PC-3 (cell line): Measurements from ENCODE around the gene MAP3K20. TPM values are rescaled to one million over a fixed set of nuclear protein-coding genes. Genes with fewer than 3 reads are reported as not detected.
"Not testable (repeated sequence)": the region's sequence is repeated elsewhere in the genome, so short reads cannot be mapped to it uniquely, and the experiment has no call there.

ENCODE experiments used
- ATAC-seq: fragments of 200-7000 bp; cut with Tn5 transposase; 2 replicates; pipeline ENCODE4 v1.9.1; 2020; ENCODE audit warnings: mild to moderate bottlenecking, moderate library complexity
- BruUV-seq: library from RNA; stranded (reverse); fragments of 400-500 nt; replicated peaks from 2 replicates; lab custom pipeline; 2021; lab: Mats Ljungman, UMichigan
- CTCF ChIA-PET: fragments of 300-600 bp; sonication (Branson Sonifier 250); formaldehyde crosslinking; loops from one replicate; lab custom pipeline; 2022; ENCODE audit warnings: antibody characterized with exemption; lab: Charles Lee
- POLR2A ChIA-PET: fragments of 300-600 bp; sonication (Branson Sonifier 250); formaldehyde crosslinking; loops from one replicate; lab custom pipeline; 2022; ENCODE audit warnings: antibody characterized with exemption; ENCODE audit not compliant: unreplicated experiment; lab: Charles Lee
- DNase-seq: peaks from one replicate; pipeline ENCODE4 v3.0.0-alpha.2; 2015
- H2AFZ ChIP-seq: fragments of 300-600 bp; sonication (generic); 2 replicates; pipeline ENCODE4 v1.6.0; 2016; ENCODE audit warnings: antibody characterized with exemption, low read length
- H3F3A ChIP-seq: fragments of 300-600 bp; sonication (generic); one replicate; pipeline ENCODE4 v1.6.0; 2017; ENCODE audit warnings: antibody characterized with exemption, low read length, control low read depth, mild to moderate bottlenecking; ENCODE audit not compliant: unreplicated experiment
- H3K27ac ChIP-seq: fragments of 300-600 bp; sonication (generic); 2 replicates; pipeline ENCODE4 v1.5.1; 2016; ENCODE audit warnings: mild to moderate bottlenecking, low read length
- H3K27me3 ChIP-seq: fragments of 300-600 bp; sonication (generic); 2 replicates; pipeline ENCODE4 v1.6.1; 2016; ENCODE audit warnings: low read length, mixed read lengths
- H3K36me3 ChIP-seq: fragments of 300-600 bp; sonication (generic); 2 replicates; pipeline ENCODE4 v1.6.1; 2016; ENCODE audit warnings: low read depth, mixed run types, low read length, mixed read lengths
- H3K4me1 ChIP-seq: fragments of 300-600 bp; sonication (generic); 2 replicates; pipeline ENCODE4 v1.5.1; 2016; ENCODE audit warnings: low read length; ENCODE audit not compliant: insufficient read depth
- H3K4me2 ChIP-seq: fragments of 300-600 bp; sonication (generic); 2 replicates; pipeline ENCODE4 v1.6.0; 2016; ENCODE audit warnings: low read length
- H3K4me3 ChIP-seq: fragments of 300-600 bp; sonication (generic); 2 replicates; pipeline ENCODE4 v1.5.1; 2016; ENCODE audit warnings: mild to moderate bottlenecking, low read length, mixed read lengths
- H3K79me2 ChIP-seq: fragments of 300-600 bp; sonication (generic); 2 replicates; pipeline ENCODE4 v1.6.1; 2017; ENCODE audit warnings: low read length, mixed read lengths
- H3K9ac ChIP-seq: fragments of 300-600 bp; sonication (generic); 2 replicates; pipeline ENCODE4 v1.6.0; 2016; ENCODE audit warnings: mild to moderate bottlenecking, low read length
- H3K9me2 ChIP-seq: fragments of 300-600 bp; sonication (generic); replicated peaks from 2 replicates; pipeline ENCODE4 v1.6.1; 2016; ENCODE audit warnings: mixed run types, low read length, mixed read lengths
- H3K9me3 ChIP-seq: fragments of 300-600 bp; sonication (generic); 2 replicates; pipeline ENCODE4 v1.6.1; 2016; ENCODE audit warnings: low read length, mixed read lengths
- H4K20me1 ChIP-seq: fragments of 300-600 bp; sonication (generic); 2 replicates; pipeline ENCODE4 v1.6.1; 2016; ENCODE audit warnings: low read length, mixed read lengths
- EZH2 ChIP-seq: fragments of 300-600 bp; sonication (generic); IDR thresholded peaks from one replicate; pipeline ENCODE4 v1.6.1; 2017; ENCODE audit warnings: antibody characterized with exemption, mild to moderate bottlenecking, low read length; ENCODE audit not compliant: unreplicated experiment
- EZH2phosphoT487 ChIP-seq: fragments of 300-600 bp; sonication (generic); IDR thresholded peaks from 2 replicates; pipeline ENCODE4 v1.6.1; 2018; ENCODE audit warnings: mild to moderate bottlenecking, antibody characterized with exemption, low read length, borderline replicate concordance
- intact Hi-C: fragments of 100-400 bp; cut with micrococcal nuclease; formaldehyde crosslinking; loops from 2 replicates; pipeline ENCODE4 v1.9.0; 2023
- total RNA-seq: library from RNA; depleted of rRNA; stranded (reverse); fragments of >200 nt; gene quantifications from 2 replicates; pipeline ENCODE4 v1.2.3, GENCODE V29; 2014
- TF ChIP-seq, protein P1 (sequence below): fragments of 300-600 bp; sonication (generic); conservative IDR thresholded peaks from 2 replicates; pipeline ENCODE4 v1.5.1; 2017; ENCODE audit warnings: antibody characterized with exemption, low read depth, mild to moderate bottlenecking, low read length

MAP3K20 gene
- total RNA-seq, 1 experiment from 2014 or later: 29.8 TPM

- intact Hi-C loops: no loop called here
- H3K27me3 ChIP-seq: no peaks in the 10 kb centered on the region
- TF ChIP-seq EZH2 (no peak), EZH2phosphoT487 (no peak)
- TF ChIP-seq, protein P1, sequence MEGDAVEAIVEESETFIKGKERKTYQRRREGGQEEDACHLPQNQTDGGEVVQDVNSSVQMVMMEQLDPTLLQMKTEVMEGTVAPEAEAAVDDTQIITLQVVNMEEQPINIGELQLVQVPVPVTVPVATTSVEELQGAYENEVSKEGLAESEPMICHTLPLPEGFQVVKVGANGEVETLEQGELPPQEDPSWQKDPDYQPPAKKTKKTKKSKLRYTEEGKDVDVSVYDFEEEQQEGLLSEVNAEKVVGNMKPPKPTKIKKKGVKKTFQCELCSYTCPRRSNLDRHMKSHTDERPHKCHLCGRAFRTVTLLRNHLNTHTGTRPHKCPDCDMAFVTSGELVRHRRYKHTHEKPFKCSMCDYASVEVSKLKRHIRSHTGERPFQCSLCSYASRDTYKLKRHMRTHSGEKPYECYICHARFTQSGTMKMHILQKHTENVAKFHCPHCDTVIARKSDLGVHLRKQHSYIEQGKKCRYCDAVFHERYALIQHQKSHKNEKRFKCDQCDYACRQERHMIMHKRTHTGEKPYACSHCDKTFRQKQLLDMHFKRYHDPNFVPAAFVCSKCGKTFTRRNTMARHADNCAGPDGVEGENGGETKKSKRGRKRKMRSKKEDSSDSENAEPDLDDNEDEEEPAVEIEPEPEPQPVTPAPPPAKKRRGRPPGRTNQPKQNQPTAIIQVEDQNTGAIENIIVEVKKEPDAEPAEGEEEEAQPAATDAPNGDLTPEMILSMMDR: no peak
- no peak overlapping the region for H3K9ac ChIP-seq
- H3K4me2 ChIP-seq: no peak overlapping the region
- BruUV-seq: no TSS peak
- no peak overlapping the region for H3K4me3 ChIP-seq
- no peak for ATAC-seq
- H4K20me1 ChIP-seq: no peaks in the 10 kb centered on the region
- no peaks in the 10 kb centered on the region for H3K79me2 ChIP-seq
- no peak overlapping the region for H2AFZ ChIP-seq
- no peaks in the 10 kb centered on the region for H3F3A ChIP-seq
- DNase-seq: no peak
- no peaks in the 10 kb centered on the region for H3K4me1 ChIP-seq
- POLR2A ChIA-PET: no interaction called here
- peaks cover 7% of the 10 kb centered on the region; the same call in 1 of the 2 replicates for H3K9me3 ChIP-seq
- H3K27ac ChIP-seq: no peak overlapping the region
- no peaks in the 10 kb centered on the region for H3K9me2 ChIP-seq
- no peaks in the 10 kb centered on the region for H3K36me3 ChIP-seq
- CTCF ChIA-PET: no interaction called here
Observed at GRCh38 chr2:173298536-173299097, 223.0 kb downstream of the MAP3K20 start.

DNA sequence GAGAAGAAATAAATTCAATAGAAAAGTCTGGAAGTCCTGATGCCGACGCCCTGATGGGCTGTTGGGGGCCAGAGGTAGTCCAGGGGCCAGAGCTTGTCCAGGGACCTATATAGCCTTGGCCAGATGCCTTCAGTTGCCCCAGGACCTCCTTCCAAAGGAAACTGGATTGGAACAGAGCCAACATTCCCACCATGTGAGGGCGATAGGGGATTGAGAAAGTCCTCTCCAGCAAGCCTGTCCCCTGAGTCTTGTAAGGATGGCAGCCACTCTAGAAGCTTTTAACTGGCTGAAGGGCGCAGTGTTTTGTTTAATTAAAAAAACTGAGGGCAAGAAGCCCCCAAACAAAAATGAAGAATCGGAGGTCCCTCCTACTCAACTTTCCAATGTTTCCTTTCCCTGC is 224.1 kb downstream of the MAP3K20 start:
- no peaks in the 10 kb centered on the region for H3K4me1 ChIP-seq
- no peak overlapping the region for H3K4me2 ChIP-seq
- no peak for ATAC-seq
- no peaks in the 10 kb centered on the region for H3K27me3 ChIP-seq
- no TSS peak for BruUV-seq
- TF ChIP-seq, protein P1: no peak
- no peak for TF ChIP-seq EZH2phosphoT487
- CTCF ChIA-PET: no interaction called here
- no peaks in the 10 kb centered on the region for H3K36me3 ChIP-seq
- no peaks in the 10 kb centered on the region for H3K9me2 ChIP-seq
- no peaks in the 10 kb centered on the region for H3K79me2 ChIP-seq
- intact Hi-C loops: no loop called here
- H4K20me1 ChIP-seq: no peaks in the 10 kb centered on the region
- peaks cover 7% of the 10 kb centered on the region; the same call in 1 of the 2 replicates for H3K9me3 ChIP-seq
- H3K27ac ChIP-seq: no peak overlapping the region
- no peak for DNase-seq
- H3K9ac ChIP-seq: no peak overlapping the region
- POLR2A ChIA-PET: no interaction called here
- no peak overlapping the region for H3K4me3 ChIP-seq
- H3F3A ChIP-seq: no peaks in the 10 kb centered on the region
- no peak overlapping the region for H2AFZ ChIP-seq

- no peak overlapping the region for H3K27ac ChIP-seq
- no peak overlapping the region for H3K4me2 ChIP-seq
- DNase-seq (no peak), ATAC-seq (no peak)
- no peaks in the 10 kb centered on the region for H3F3A ChIP-seq
- H3K4me1 ChIP-seq: no peaks in the 10 kb centered on the region
- H3K79me2 ChIP-seq: no peaks in the 10 kb centered on the region
- no TSS peak for BruUV-seq
- no peak overlapping the region for H3K4me3 ChIP-seq
- H4K20me1 ChIP-seq: no peaks in the 10 kb centered on the region
- TF ChIP-seq EZH2: no peak
- TF ChIP-seq, protein P1: no peak
- no peak for TF ChIP-seq EZH2phosphoT487
- no peaks in the 10 kb centered on the region for H3K27me3 ChIP-seq
- H3K36me3 ChIP-seq: no peaks in the 10 kb centered on the region
- POLR2A ChIA-PET: no interaction called here
- no peaks in the 10 kb centered on the region for H3K9me2 ChIP-seq
- peaks cover 7% of the 10 kb centered on the region; the same call in 1 of the 2 replicates for H3K9me3 ChIP-seq
- no peak overlapping the region for H3K9ac ChIP-seq
- H2AFZ ChIP-seq: no peak overlapping the region
- intact Hi-C loops: no loop called here
- CTCF ChIA-PET: no interaction called here
Observed at GRCh38 chr2:173300458-173300857, 224.8 kb downstream of the MAP3K20 start.

DNA sequence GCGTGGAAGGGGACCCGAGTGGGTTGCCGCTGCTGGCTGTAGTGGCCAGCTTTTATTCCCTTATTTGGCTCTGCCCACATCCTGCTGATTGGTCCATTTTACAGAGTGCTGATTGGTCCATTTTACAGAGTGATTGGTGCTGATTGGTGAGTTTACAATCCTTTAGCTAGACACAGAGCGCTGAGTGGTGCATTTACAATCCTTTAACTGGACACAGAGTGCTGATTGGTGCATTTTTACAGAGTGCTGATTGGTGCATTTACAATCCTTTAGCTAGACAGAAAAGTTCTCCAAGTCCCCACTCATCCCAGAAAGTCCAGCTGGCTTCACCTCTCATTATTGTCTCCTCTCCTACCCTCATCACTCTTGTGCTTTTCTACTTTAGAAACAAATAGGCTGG is 225.9 kb downstream of the MAP3K20 start:
- DNase-seq, H3K9me3 ChIP-seq, CTCF ChIA-PET, H3K36me3 ChIP-seq, H3K9me2 ChIP-seq, H3K4me1 ChIP-seq, intact Hi-C loops, BruUV-seq, ATAC-seq, H3K4me2 ChIP-seq, H2AFZ ChIP-seq, H4K20me1 ChIP-seq, H3K4me3 ChIP-seq, POLR2A ChIA-PET, H3K79me2 ChIP-seq, H3K9ac ChIP-seq, H3F3A ChIP-seq, H3K27ac ChIP-seq, H3K27me3 ChIP-seq: not testable (repeated sequence)
